Calu3 (cell line): ENCODE data around the gene TMEM121. TPM values are rescaled to one million over a fixed set of nuclear protein-coding genes. Genes with fewer than 3 reads are reported as not detected.
A peak's percentile ranks its signal among the peaks of the same experiment; 100 is the strongest.
"Not testable (repeated sequence)": the region's sequence is repeated elsewhere in the genome, so short reads cannot be mapped to it uniquely, and the experiment has no call there.

Source experiments
- BruUV-seq: library from RNA; stranded (reverse); fragments of 400-500 nt; replicated peaks from 2 replicates; lab custom pipeline; 2021; lab: Mats Ljungman, UMichigan
- CTCF ChIA-PET: fragments of 300-600 bp; sonication (Branson Sonifier 250); formaldehyde crosslinking; loops from one replicate; lab custom pipeline; 2022; ENCODE audit warnings: antibody characterized with exemption; lab: Charles Lee
- DNase-seq: peaks from one replicate; pipeline ENCODE4 v3.0.0; 2022
- H3K27ac Mint-ChIP-seq: one replicate; pipeline ENCODE4 v1.8.0; 2022; ENCODE audit warnings: mixed read lengths; ENCODE audit not compliant: unreplicated experiment
- H3K27me3 Mint-ChIP-seq: one replicate; pipeline ENCODE4 v1.8.0; 2022; ENCODE audit warnings: mixed read lengths; ENCODE audit not compliant: unreplicated experiment
- H3K36me3 Mint-ChIP-seq: one replicate; pipeline ENCODE4 v1.8.0; 2022; ENCODE audit warnings: mild to moderate bottlenecking, moderate library complexity, mixed read lengths; ENCODE audit not compliant: insufficient read depth, unreplicated experiment
- H3K4me1 Mint-ChIP-seq: one replicate; pipeline ENCODE4 v1.8.0; 2022; ENCODE audit warnings: mild to moderate bottlenecking, low read depth, mixed read lengths; ENCODE audit not compliant: unreplicated experiment
- H3K4me3 Mint-ChIP-seq: one replicate; pipeline ENCODE4 v1.8.0; 2022; ENCODE audit warnings: mild to moderate bottlenecking, low read depth, moderate library complexity, mixed read lengths; ENCODE audit not compliant: unreplicated experiment
- H3K9me3 Mint-ChIP-seq: one replicate; pipeline ENCODE4 v1.8.0; 2022; ENCODE audit warnings: low read depth, mixed read lengths; ENCODE audit not compliant: unreplicated experiment
- intact Hi-C: fragments of 100-400 bp; cut with micrococcal nuclease; formaldehyde crosslinking; loops from one replicate; pipeline ENCODE4 v1.10.0; 2022; ENCODE audit not compliant: unreplicated experiment
- total RNA-seq: library from RNA; stranded (reverse); gene quantifications from 2 replicates; pipeline ENCODE4 v1.2.3, GENCODE V29; 2022
- TF ChIP-seq, protein P1 (sequence below): fragments of 200-600 bp; IDR thresholded peaks from one replicate; pipeline ENCODE4 v1.8.0; 2022; ENCODE audit warnings: antibody characterized with exemption; ENCODE audit not compliant: unreplicated experiment

The TMEM121 gene
- total RNA-seq, 1 experiment from 2014 or later, result 0.38 TPM

DNA sequence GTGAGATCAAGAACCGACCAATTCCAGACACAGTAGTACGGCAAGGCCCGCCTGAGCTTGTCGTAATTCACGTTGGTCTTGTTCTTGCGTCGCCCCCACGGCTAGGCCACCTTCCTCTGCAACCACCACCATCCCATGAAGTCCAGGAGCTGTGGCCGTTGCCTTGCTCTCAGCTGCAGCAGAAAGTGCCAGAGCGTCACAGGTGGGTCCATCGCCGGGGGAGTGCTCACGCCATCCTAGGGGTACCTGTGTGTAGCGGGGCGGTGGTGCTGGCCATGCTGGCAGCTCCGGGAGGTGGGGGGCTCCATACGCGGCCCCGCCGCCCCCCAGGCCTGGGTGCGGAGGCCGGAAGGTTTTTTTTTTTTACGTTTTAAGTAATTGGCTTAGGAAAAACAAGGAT is 23.1 kb downstream of the TMEM121 start:
- no peak overlapping the region for H3K4me3 Mint-ChIP-seq
- no peak overlapping the region for H3K27ac Mint-ChIP-seq
- no peaks in the 10 kb centered on the region for H3K36me3 Mint-ChIP-seq
- CTCF ChIA-PET, result no interaction called here
- no peaks in the 10 kb centered on the region for H3K4me1 Mint-ChIP-seq
- H3K27me3 Mint-ChIP-seq, result peaks cover 55% of the 10 kb centered on the region
- no TSS peak for BruUV-seq
- no peak for DNase-seq
- H3K9me3 Mint-ChIP-seq, result no peaks in the 10 kb centered on the region
- intact Hi-C loops, result no loop called here
- TF ChIP-seq, protein P1, sequence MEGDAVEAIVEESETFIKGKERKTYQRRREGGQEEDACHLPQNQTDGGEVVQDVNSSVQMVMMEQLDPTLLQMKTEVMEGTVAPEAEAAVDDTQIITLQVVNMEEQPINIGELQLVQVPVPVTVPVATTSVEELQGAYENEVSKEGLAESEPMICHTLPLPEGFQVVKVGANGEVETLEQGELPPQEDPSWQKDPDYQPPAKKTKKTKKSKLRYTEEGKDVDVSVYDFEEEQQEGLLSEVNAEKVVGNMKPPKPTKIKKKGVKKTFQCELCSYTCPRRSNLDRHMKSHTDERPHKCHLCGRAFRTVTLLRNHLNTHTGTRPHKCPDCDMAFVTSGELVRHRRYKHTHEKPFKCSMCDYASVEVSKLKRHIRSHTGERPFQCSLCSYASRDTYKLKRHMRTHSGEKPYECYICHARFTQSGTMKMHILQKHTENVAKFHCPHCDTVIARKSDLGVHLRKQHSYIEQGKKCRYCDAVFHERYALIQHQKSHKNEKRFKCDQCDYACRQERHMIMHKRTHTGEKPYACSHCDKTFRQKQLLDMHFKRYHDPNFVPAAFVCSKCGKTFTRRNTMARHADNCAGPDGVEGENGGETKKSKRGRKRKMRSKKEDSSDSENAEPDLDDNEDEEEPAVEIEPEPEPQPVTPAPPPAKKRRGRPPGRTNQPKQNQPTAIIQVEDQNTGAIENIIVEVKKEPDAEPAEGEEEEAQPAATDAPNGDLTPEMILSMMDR, result no peak

DNA sequence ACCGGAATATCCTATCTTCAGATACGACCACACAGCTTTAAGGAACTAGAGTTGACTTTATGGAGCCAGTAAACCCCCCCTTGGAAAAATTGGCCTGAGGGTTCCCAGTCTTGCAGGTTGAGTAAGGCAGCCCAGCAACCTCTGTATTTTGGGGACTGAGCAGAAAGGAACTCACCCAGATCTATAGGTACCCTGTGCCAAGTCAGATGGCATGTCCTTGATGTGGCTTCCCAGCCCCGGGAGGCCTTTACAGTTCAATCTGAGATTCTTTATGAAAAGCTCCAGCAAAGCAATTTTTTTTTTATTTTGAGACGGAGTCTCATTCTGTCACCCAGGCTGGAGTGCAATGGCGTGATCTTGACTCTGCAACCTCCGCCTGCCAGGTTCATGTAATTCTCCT is 27.6 kb downstream of the TMEM121 start:
- intact Hi-C loops, result no loop called here
- CTCF ChIA-PET, result no interaction called here

DNA sequence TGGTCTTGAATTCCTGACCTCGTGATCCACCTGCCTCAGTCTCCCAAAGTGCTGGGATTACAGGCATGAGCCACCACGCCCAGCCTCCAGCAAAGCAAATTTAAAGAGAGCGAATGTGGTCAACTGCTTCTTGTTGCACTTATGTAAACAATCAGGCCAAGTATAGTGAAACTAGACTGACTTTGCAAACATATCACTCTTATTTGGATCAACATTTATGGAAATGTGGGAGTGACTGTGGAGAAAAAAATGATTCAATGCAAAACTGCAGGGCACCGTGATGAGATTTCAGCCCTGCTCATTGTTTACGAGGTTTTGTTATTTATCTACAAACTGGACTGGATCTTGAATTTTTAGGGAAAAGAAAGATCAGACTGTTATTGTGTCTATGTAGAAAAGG is 28.1 kb downstream of the TMEM121 start:
- Mint-ChIP-seq H3K4me3 (no peak overlapping the region), H3K27me3 (peaks cover 73% of the 10 kb centered on the region), H3K27ac (no peak overlapping the region), H3K9me3 (no peaks in the 10 kb centered on the region), H3K4me1 (no peaks in the 10 kb centered on the region), H3K36me3 (no peaks in the 10 kb centered on the region)
- intact Hi-C loops, result no loop called here
- TF ChIP-seq, protein P1, result no peak
- CTCF ChIA-PET, result no interaction called here
- no TSS peak for BruUV-seq
- DNase-seq, result no peak

More for the DNA sequence above, 27.6 kb downstream of the TMEM121 start:
- Mint-ChIP-seq H3K36me3 (no peaks in the 10 kb centered on the region), H3K4me3 (no peak overlapping the region), H3K27me3 (peaks cover 78% of the 10 kb centered on the region), H3K4me1 (no peaks in the 10 kb centered on the region), H3K27ac (no peak overlapping the region), H3K9me3 (no peaks in the 10 kb centered on the region)
- no TSS peak for BruUV-seq
- DNase-seq, result no peak
- TF ChIP-seq, protein P1, result no peak

DNA sequence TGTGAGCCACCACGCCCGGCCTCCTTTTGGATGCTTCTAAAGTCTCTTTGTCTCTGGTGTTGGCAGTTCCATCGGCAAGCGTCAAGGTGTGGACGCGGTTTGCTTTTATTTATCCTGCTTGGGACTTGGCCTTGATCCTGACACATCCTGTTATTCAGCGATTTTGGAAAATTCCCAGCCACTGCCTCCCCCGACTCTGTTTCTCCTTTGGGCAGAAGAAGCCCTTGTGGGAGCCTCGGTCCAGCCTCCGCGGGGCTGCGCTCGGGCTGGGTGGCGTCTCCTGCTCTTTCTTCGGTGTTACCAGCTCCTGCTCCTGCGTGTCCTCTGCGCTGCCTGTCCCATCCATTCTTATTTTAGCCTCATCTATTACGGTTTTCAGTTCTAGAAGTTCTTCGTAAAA is 31.3 kb downstream of the TMEM121 start:
- intact Hi-C loops, BruUV-seq, H3K36me3 Mint-ChIP-seq: not testable (repeated sequence)

DNA sequence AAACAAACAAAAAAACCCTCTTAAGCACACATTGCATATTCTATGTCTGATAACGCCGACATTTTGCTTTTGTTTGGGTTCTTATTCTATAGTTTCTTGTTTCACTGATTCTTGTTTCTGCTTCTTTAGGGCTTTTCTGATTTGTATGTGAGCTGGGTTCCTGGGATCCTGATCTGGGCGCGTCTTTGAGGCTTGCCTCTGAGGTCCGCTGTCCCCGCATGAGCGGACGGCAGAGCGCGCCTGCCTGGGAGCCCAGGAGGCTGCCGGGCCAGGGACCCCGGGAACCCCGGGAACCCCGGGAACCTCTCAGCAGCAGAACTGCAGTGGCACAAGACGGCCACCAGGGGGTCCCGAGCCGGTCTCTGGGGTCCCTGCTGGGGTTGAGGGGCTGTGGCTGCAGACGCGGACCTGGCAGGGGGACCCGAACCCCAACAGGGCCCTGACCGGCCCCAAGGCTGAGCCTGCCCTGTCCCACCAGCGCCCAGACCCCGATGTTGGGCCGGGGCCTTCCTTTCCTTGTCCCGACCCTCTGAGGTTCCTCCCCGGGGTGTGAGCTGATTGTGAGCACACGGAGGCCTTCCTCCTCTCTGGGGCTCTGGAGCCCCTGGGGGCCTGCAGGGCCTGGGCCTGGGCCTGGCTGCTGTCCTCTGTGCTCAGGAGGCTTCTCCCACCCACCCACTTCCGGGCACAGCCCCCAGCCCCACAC is 32.2 kb downstream of the TMEM121 start:
- H3K4me1 Mint-ChIP-seq, DNase-seq, intact Hi-C loops, H3K4me3 Mint-ChIP-seq, BruUV-seq, H3K27ac Mint-ChIP-seq, CTCF ChIA-PET, H3K9me3 Mint-ChIP-seq, H3K36me3 Mint-ChIP-seq: not testable (repeated sequence)
- TF ChIP-seq, protein P1, result peak; percentile 63
- H3K27me3 Mint-ChIP-seq, result peaks cover 39% of the 10 kb centered on the region

More for the DNA sequence above, 31.3 kb downstream of the TMEM121 start:
- H3K9me3 Mint-ChIP-seq, H3K4me3 Mint-ChIP-seq, CTCF ChIA-PET, H3K27ac Mint-ChIP-seq, DNase-seq, H3K4me1 Mint-ChIP-seq: not testable (repeated sequence)
- peaks cover 46% of the 10 kb centered on the region for H3K27me3 Mint-ChIP-seq

DNA sequence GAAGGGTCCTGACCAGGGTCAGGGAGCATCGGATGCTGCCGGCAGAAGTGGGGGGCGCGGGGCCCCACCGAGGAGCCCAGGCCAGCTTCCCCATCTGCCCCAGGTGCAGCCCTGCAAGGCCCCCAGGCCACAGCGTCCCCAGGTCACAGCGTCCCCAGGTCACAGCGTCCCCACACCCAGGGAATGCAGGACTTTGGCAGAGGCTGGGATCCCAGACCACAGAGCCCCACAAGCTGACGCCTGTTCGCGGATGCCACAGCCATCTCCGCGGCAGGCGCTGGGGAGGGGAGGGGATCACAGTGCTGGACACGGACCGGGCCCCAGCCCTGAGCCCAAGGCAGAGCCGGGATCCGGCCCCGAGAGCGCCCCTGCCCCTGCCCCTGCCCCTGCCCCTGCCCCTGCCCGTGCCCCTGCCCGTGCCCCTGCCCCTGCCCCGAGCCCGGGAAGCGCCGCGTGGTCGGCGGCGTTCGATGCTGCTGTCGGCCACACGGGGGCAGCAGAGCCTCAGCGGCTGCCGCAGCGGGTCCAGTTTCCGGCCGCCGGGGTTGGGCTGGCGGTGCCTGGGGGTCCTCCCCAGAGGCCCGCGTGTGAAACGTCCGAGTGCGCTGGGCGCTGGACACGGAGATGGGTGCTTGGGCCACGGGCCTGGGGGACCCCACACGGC is 33.1 kb downstream of the TMEM121 start:
- H3K27ac Mint-ChIP-seq, CTCF ChIA-PET, H3K4me1 Mint-ChIP-seq, H3K9me3 Mint-ChIP-seq, H3K4me3 Mint-ChIP-seq, BruUV-seq, DNase-seq, H3K36me3 Mint-ChIP-seq, intact Hi-C loops: not testable (repeated sequence)
- peaks cover 30% of the 10 kb centered on the region for H3K27me3 Mint-ChIP-seq
